GM21447 (cell line): ENCODE data around the gene ZDHHC7.
A peak's percentile ranks its signal among the peaks of the same experiment; 100 is the strongest.

Experiments used
- ATAC-seq: cut with Tn5 transposase; IDR thresholded peaks from one replicate; pipeline ENCODE4 v1.9.1; 2021; ENCODE audit not compliant: unreplicated experiment

The ZDHHC7 gene

GRCh38 chr16:84970447-84971127 lies 40.7 kb downstream of the ZDHHC7 start:
- ATAC-seq: no peak

- no peak for ATAC-seq
Measured at GRCh38 chr16:84967828-84968227, 43.5 kb downstream of the ZDHHC7 start.

- ATAC-seq: no peak
Measured at GRCh38 chr16:84965428-84966415, 45.6 kb downstream of the ZDHHC7 start.

DNA sequence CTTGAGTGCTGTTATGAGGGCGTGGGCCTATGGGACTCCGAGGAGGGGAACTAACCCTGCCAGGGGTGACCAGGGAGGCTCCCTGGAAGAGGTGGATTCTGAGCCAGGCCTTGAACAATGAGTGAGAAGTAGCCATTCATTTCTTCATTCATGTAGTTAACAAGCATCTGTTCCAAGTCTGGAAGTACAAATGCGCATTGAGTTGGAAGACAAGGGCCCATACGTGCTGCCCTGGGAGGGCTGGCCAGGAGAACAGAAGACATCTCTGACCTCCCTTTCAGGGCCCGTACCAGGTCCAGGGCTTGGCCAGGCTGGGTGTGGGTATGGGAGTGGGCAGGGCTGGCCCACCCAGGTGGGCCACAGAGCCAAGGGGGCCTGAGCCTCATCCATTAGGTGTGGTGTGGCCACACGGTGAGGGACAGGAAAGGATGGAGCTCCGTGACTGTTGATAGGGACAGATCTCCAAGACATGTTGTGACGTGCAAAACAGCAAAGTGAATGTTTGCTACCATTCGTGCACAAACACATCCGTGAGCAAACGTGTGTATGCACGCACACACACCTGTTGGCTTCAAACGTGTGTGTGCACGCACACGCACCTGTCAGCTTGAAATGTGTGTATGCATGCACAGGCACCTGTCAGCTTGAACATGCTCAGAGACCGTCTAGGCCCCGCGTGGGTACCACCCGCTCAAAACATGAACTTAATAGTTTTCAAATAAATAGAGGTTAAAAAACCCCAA lies 46.8 kb downstream of the ZDHHC7 start:
- no peak for ATAC-seq

DNA sequence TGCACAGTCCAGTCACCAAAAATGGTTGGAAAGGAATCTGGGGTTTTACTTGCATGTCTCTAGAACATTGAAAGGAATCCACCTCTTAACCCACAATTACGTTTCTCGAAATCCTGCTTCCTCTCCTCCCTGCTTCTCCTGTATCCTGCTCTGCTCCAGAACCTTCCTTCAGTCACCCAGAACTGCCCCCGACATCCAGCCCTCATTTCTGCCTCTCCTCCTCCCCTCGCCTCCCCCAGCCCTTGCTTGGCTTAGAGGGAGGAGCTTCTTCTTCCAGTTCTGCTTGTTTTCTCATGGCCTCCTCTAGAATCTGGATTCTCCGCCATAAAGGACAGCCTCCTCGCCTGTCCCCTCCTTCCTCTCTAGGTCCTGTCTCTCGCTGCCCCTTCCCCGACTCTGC lies 48.3 kb downstream of the ZDHHC7 start:
- no peak for ATAC-seq

DNA sequence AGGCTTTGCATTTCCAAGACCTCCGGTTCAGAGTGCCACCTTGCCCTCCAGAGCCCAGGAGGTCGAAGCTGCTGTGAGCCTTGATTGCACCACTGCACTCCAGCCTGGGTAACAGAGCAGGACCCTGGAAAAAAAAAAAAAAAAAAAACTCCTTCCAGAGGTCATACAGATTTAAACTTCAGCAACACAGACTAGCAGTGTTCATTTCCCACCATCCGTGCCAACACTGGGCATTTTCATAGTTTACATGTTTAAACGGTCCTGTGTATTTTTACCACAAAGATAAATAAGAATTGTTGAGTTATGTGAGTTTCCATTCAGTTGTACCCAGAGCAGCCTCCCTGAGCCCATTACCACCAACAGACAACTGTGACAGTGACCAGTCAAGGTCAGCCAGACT lies 50.4 kb downstream of the ZDHHC7 start:
- ATAC-seq: no peak

DNA sequence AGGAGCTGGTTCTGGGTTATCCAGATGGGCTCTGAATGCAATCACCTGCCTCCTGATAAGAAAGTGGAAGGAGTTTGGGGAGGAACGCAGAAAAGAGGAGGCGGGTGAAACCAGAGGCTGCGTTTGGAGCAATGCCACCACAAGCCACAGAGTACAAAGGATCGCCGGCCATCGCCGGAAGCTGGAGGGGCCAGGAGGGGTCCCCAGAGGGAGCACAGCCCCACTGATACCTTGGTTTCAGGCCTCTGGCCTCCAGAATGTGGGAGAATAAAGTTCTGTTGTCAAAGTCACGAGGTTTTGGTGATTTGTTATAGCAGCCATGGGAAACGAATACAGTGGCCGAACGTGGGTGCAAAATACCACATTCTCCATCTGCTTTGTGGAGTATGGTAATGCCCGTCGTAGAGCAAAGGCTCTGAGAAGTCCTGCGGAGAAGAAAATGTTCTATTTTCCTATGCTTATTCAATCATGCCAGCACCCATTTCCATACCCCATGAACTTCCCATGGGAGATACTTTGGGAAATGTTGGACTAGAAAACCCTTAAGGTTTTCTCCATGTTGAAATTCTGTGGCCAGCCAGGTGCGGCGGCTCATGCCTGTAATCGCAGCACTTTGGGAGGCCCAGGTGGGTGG lies 51.4 kb downstream of the ZDHHC7 start:
- no peak for ATAC-seq

DNA sequence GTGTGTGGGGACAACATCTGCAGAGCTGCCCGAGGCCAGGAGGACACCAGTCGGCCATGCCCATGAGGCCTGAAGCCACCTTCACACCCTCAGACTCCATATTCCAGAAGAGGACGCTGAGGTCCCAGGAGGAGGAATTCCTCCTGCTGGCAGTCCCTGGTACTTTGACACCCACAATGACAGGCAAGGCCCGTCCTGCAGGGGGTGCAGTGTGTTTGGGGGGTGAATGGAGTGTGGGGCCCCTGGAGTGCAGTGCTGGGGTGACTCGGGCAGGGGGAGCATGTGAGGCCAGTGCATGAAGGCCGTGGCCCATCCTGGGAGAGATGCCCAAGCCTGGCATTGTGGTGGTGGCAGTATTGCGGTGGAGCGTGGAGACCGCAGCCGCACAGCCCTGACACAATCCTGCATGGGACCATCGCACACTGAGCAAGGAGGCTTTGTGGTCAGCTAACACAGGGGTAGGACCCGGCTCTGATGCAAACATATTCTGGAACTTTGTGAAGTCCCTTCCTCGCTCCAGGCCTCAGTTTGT lies 52.2 kb downstream of the ZDHHC7 start:
- no peak for ATAC-seq

DNA sequence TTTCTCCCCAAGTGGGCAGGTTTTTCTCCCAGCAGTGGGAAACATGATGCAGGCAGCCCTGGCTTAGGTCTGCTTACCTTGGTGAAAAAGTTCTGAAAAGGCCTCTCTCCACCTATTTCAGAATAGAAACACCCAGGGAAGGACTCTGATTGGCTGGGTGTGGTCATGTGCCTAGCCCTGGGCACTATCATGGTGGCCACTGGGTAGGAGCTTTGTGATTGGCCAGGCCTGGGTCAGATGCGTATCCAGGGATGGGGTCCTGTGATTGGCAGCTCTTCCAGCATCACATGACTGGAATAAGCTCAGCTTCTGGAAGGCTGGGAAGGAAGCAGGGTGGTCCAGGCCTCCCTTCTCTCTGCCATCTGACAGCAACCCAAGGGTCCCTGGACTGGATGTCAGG lies 53.5 kb downstream of the ZDHHC7 start:
- no peak for ATAC-seq

DNA sequence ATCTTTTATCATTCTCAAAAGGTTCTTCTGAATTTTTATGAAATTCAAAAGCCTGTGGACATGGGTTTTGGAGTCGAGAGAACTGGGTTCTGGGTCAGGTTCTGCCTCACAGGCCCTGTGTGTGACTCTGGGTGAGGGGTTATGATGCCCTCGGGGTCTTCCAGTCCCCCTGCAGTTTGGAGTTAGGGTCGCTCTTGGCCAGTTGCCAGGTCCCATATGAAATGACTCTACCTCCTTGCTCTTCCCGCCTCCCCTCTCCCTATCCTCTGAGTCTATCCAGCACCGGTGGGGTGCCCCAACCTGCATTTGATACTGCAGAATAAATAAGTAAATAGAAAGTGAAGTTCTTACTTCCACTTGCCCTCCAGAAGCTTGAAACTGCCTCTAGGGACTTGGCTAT lies 54.1 kb downstream of the ZDHHC7 start:
- no peak for ATAC-seq

- no peak for ATAC-seq
Measured at GRCh38 chr16:84955427-84955826, 55.9 kb downstream of the ZDHHC7 start.

DNA sequence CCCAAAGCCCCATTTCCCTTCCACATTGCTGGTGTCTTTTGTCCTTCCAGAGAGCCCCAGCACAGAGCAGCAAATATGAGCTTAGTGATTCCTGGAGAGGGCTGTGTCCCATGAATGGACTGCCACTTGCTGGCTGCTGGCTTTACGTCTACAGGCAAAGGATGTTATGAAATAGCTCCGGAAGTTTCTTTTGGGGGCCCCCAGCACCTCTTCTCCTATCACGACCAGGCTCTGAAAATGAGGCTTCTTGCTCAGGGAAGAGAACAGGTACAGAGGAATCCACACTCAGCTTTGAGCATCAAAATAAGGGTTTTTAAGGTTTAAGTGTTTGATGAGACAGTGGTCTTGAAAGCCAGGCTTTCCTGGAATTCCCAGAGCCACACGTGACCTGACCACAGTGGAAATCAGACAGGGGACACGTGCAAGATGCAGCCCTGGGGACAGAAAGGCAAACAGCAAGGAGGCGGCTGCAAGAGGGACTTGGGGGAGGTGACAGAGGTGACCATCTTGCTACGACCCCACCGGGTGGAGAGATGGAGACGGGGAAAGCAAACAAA lies 58.1 kb downstream of the ZDHHC7 start:
- no peak for ATAC-seq

GRCh38 chr16:84952335-84953189 lies 58.8 kb downstream of the ZDHHC7 start:
- peak; percentile 82 for ATAC-seq

DNA sequence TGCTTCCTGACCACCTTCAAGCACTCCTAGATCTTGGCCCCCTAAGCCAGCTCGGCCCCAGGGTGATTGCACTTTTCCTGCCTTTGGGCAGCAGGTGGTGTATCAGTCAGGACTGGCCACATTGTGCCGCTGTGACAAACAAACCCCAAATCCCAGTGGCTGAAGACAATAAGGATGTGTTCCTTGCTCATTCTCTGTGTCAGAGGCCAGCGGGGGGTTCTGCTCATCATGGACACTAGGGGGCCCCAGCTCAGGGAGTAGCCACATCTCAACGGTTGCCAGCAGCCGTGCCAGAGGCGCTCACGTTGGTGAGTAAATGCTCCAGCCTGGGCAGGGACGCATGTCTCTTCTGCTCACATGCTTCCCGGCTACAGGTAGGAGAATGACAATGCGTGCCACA lies 60.4 kb downstream of the ZDHHC7 start:
- no peak for ATAC-seq

DNA sequence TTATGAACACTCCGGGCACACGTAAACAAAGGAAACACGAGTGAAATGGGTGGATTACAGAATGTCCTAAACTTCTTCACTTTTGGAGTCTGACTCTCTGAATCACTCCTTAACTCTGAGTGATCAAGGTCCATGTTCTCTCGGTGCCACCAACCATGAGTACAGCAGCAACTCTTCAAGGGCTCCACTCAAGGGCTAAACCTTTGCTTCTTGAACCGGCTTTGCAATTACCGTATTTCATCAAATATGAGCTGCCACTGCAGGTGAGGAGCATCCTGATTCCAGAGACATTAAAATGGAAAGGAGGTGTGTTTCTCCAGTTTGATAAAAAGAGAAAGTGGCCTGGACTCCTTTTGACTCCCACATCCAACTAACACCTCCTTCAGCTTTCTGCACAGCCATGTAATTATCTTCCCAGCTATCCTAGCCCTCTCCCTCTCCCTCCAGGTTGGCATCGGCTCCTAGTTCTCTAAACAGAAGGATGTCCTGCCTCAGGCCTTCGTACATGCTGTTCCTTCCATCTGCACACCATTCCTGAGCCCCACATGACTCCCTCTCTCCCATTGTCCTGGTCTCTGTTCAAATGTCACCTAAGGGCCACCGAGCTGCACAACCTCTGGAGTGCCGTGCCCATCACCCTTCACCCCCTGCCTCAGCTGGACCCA lies 61.4 kb downstream of the ZDHHC7 start:
- ATAC-seq: no peak

DNA sequence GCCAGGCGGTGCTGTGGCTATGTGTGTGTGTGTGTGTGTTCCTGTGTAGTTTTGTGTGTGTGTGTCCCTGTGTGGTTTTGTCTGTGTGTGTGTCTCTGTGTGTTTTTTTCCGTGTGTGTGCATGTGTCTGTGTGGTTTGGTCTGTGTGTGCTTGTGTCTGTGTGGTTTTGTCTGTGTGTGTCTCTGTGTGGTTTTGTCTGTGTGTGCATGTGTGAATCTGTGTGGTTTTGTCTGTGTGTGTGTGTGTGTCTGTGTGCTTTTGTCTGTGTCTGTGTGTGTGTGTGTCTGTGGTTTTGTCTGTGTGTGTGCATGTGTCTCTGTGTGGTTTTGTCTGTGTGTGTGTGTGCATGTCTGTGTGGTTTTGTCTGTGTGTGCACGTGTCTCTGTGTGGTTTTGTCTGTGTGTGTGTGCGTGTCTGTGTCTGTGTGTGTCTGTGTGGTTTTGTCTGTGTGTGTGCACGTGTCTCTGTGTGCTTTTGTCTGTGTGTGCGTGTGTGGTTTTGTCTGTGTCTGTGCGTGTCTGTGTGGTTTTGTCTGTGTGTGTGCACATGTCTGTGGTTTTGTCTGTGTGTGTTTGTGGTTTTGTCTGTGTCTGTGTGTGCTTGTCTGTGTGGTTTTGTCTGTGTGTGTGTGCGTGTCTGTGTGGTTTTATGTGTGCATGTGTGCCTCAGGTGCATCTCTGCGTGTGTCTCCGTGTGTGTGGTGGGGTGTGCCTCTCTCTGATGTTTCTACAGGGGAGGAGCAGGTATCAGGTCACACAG lies 62.3 kb downstream of the ZDHHC7 start:
- no peak for ATAC-seq

GRCh38 chr16:84947996-84948850 lies 63.1 kb downstream of the ZDHHC7 start:
- ATAC-seq: no peak
